Activated CD8-positive, alpha-beta memory T cell treated with anti-CD3 and anti-CD28 coated beads for 1 hour (primary cell): Measurements from ENCODE around the gene LITAFD.
"Not testable (repeated sequence)": the region's sequence is repeated elsewhere in the genome, so short reads cannot be mapped to it uniquely, and the experiment has no call there.

Source experiments
- DNase-seq, 2 donors: peaks; one replicate each; pipeline ENCODE4 v3.0.0-alpha.2; 2020; ENCODE audit warnings: low read depth in 1 of 2; ENCODE audit errors: extremely low read depth in 1 of 2

Gene LITAFD

DNA sequence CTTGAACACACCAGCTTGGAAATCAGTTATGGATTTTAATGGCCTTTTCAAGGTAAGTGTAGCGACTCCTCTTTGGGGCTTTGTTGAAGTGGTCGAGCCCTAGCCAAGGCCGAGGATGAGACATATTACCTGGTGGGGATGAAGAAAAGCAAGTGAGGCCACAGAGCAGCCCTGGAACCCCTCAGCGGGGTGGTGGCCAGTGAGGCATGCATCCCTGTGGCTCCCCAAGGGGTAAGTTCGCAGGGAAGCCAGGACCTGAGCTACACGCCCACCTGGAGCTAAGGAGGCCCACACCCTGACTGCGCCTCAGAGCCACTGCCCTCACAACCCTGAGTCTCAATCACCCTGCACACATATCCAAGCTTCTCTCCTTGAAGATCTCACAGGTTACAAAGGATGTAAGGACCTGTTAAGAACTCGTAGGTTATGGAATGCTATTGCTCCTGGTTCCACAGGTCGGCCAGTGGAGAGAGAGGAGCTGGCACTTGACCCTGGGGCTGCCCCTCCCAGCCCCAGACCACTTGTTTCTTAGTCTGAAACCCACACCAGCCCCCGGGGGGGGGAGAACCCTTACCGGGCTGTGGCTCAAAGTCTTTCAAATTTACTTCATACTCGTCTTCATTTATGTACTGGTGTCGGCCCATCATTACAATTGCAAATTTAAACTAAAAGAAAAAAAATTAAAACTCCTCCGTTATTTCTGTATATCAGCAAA is 12.0 kb downstream of the LITAFD start:
- no peak for DNase-seq

DNA sequence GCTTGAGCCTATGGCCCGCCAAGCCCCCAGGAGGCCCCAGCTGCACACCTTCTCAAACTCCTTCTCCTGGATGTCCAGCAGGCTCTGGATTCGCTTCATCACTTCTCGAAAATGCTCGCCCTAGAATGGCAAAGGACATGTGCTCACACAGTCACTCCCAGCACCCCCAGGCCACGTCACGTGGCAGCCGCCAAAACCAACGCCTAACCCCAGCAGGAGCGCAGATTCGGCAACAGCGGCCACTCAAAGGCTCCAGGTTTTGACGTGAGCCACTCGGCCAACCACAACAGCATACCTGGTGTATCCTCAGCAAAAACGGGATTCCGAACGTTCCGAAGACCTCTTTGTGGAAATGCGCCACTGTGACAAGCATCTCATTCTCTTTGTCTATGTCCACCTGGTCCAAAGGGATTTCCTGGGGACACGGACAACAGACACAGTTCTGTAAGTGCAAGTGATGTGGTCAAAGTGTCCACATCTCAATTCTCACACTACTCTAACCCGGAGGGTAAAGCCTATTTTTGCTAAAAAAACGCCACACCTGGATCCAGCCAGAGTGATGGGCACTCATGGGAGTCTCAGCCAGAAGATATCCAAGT is 12.7 kb downstream of the LITAFD start:
- no peak for DNase-seq

- no peak for DNase-seq
Measured at GRCh38 chr16:8898660-8899318, 16.6 kb downstream of the LITAFD start.

- DNase-seq: no peak
Measured at GRCh38 chr16:8899709-8900317, 17.7 kb downstream of the LITAFD start.

DNA sequence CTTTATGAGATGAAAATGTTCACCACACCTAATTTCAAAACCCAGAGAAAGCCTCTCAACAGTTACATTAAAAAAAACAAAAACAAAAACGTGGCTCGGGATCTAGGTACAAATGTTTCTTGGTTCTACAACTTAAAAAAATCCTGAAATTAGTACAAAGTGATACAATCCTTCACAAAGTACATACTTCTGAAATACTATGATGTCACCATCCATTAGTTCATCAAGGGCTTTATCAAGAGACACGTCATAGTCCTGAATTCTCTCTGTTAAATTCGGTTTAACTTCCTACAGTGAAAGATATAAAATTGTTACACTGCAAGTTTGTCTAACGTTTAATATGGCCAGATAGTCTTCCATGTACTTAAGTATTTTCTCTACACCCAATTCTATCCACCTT is 18.2 kb downstream of the LITAFD start:
- DNase-seq: no peak

- no peak for DNase-seq
Measured at GRCh38 chr16:8901320-8901861, 19.2 kb downstream of the LITAFD start.

DNA sequence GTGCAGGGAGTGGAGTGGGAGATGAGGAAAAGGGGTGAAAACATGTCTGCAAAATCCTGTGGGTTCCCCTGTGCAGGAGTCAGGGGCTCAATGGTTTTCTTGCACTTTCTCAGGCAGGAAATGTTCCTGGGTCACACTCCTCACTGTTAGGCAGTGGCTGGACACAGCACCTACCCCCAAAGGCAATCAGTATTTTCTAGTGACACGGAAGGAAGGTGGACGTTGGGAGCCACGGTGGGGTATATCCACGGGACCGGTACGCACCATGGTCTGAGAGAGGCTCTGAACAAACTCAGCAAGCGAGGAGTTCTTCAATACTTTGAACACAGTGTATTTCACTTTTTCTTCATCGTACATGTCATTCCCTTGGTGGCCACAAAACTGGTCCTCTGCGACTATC is 20.9 kb downstream of the LITAFD start:
- DNase-seq: no peak

GRCh38 chr16:8904018-8904430 is 21.9 kb downstream of the LITAFD start:
- no peak for DNase-seq

DNA sequence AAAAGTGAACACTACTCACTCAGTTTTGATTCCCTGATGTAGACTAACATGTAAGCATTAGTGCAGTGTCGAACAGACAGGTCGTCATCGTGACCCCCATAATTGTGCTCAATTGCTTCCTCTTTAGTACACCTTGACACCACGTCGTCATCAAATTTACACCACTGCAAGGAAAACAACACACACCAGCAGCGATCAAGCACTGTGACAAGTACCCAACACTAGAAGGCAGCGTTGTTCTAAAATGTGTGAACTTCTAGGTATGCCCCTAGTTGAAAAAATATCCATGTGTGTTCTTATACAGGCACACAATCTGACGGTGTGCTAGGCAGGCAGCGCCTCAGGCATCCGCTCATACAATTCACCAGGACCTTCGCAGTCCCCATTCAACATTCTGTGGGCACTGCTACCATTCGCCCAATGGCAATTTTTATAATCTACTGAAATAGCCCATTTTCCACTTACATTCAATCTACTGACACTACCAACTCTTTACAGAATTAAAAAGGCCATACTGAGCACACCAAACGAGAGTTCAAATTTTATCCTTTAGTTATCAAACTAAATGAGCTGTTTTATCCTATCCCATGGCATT is 23.1 kb downstream of the LITAFD start:
- DNase-seq: no peak

- DNase-seq: no peak
Measured at GRCh38 chr16:8905795-8906591, 23.8 kb downstream of the LITAFD start.

GRCh38 chr16:8907096-8907495 is 24.9 kb downstream of the LITAFD start:
- DNase-seq: no peak

GRCh38 chr16:8908810-8909468 is 26.8 kb downstream of the LITAFD start:
- DNase-seq: no peak

DNA sequence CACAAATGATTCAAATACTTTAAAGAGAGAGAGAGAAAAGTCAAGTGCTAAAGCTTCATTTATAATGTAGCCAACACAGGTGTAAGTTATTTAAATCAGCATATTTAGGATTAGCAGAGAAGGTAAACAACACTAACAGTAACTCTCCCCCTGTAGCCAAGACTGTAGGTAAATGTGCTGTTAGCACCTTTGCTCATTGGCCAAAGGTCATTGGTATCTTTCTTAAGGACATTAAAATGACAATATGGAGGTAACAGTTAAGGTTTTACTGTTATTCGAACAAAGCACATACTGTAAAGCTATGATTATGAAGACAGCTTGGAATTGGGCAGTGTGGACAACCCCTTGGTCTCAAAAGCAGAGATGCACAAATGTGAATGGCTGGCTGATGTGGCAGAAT is 28.7 kb downstream of the LITAFD start:
- no peak for DNase-seq

GRCh38 chr16:8912793-8913192 is 30.6 kb downstream of the LITAFD start:
- DNase-seq: no peak

DNA sequence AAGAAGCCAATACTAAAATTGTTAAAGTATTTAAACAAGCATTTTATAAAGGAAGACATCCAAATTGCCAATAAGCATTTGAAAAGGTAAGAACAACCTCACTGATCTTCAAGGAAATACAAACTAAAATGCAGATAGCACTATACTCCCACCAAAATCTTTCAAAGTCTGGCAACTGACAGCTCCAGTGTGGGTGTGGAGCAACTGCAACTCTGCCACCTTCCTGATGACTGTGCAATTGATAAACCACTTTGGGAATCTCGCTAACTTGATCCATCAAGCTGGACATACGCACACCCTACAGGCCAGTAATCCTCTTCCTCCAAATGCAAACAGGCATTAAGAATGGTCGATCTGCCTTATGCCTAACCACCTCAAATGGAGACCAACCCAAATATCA is 31.9 kb downstream of the LITAFD start:
- no peak for DNase-seq

DNA sequence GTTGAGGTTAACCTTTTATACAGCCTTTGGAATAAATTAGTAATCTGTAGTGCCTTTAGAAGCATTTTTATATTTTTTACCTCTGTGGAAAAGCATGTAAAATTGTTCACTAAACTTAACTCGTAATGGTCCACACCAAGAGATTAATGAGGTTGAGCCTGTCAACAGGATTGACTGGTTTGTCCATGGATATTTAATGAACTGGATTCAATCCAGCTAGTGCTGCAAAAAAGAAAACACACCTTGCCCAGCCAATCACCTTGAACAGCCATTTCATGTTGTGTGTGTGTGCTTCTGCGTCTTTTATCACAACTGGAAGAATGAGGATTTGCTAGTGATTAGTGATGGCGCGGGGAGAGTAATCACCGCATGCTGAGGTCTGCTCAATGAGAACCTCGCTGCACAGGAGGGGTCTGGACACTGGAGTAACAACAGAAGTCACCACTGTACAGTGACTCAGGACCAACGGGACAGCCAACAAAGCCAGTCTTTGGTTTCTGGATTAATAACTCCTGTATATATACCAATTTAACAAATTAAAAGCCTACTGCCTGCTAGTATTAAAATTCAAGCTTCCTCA is 33.7 kb downstream of the LITAFD start:
- no peak for DNase-seq

- DNase-seq: no peak
Measured at GRCh38 chr16:8916541-8917225, 34.5 kb downstream of the LITAFD start.

DNA sequence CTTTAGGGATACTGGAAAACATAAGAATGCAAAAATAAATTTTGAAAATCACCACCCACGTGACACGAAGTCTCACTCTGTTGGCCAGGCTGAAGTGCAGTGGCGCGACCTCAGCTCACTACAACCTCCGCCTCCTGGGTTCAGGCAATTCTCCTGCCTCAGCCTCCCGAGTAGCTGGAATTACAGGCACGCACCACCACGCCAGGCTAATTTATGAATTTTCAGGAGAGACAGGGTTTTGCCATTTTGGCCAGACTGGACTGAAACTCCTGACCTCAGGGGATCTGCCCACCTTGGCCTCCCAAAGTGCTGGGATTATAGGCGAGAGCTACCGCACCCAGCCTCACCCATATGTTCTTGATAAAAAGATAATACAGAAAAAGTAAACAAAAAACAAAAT is 35.2 kb downstream of the LITAFD start:
- not testable (repeated sequence) for DNase-seq
